GM19035 (cell line): ENCODE measurements around the gene ROPN1.

Experiments
- ATAC-seq: cut with Tn5 transposase; IDR thresholded peaks from one replicate; pipeline ENCODE4 v1.9.1; 2021; ENCODE audit not compliant: unreplicated experiment

Gene ROPN1

GRCh38 chr3:123949641-123950040 is 42.3 kb downstream of the ROPN1 start:
- no peak for ATAC-seq

DNA sequence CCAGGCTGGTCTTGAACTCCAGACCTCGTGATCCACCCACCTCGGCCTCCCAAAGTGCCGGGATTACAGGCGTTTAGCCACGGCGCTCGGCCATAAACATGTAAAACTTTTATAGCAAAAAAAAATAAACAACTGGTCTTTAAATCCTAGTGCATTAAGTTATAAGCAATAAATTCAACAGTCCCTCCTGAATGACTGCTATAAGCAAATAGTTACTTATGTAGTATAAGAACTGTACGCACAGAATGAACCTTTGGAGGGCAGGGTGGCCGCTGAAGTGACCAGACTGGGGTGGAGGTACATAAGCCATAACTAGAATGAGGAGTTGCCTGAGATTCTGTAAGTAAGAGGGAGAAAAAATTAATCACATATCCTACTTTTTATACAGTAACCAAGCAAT is 43.5 kb downstream of the ROPN1 start:
- ATAC-seq = no peak

DNA sequence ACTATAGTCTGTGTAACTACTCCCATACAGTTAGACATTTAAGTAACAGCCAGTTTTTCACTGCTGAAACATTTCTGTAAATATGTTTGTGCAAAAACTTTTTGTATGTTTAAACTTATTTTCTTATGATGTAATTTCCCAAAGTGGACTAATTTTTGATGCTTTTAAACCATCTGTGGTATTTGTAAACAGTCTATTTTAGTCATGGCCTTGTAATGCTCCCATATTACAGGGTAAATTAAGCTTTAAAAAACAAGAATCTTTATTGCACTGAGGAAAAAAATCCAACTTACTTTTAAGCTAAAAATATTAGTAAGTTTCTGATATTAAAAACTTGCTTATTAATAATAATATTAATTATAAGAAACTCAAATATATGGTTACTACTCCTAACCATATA is 44.4 kb downstream of the ROPN1 start:
- no peak for ATAC-seq

- no peak for ATAC-seq
Observed at GRCh38 chr3:123941542-123941941, 50.4 kb downstream of the ROPN1 start.

DNA sequence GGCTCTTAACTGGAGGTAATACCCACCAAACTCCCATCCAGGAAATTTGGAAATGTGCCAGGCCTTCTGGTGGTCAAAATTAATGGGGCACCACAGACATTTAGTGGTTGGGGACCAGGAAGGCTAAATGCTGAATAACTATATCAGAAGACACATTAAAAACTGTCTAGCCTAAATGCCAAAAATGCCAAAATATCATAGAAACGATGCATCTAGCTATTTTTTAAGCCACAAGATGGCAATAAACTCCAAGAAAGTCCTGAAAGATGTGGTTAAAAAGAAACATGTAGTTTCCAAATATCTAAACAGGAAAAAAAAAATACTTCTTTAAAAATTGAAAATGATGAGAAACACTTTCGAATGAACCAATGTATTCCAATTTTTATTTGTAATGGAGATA is 50.8 kb downstream of the ROPN1 start:
- ATAC-seq = no peak

DNA sequence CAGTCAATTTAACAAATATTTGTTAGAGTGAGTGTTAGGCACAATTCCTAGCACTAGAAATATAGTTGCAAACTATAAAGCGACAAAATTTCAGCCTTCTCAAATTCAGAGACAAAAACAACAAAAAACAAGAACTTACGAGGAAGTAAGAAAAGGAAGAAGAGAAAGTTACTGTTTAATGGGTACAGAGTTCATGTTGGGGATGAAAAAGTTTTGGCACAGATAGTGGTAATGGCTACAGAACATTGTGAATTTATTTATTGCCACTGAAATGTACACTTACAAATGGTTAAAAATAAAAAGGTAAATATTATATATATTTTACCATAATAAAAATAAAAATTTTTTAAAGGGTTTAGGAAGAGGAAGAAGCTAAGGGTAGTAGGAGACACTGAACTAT is 52.2 kb downstream of the ROPN1 start:
- no peak for ATAC-seq

- no peak for ATAC-seq
Observed at GRCh38 chr3:123936400-123936799, 55.5 kb downstream of the ROPN1 start.

DNA sequence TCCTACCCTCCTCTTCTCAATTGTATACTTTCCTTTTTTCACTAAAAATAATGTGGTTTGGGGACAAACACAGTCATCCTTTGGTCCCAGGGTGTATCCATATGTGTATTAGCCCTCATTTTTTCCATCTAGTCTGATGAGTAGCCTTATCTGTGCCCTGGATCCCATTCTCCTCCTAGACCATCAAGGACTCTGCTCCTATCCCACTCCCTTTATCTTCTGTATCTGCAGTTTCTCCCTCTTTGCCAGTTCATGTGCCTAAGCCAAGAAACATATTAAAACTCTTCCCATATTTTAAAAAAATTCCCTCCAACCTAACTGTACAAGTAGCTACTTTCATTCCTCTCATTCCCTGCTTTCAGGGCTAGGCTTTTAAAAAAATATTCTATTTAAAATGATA is 56.1 kb downstream of the ROPN1 start:
- no peak for ATAC-seq

DNA sequence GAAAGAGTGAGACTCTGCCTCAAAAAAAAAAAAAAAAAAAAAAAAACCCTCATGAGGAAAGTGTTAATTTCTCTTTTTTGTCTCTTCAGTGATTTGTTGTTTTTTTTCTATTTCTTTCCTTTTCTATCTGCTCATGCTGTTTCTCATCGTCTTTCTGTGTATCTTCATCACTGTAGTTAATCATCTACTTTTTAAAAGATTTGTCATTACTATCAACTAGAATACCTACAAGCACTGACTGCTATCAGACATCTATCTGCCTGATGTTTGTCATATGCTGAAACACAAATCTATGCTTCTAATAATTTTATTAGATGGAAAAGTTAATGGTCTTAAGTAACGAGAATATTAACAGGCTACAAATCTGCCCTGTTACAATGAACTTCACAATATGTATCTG is 57.7 kb downstream of the ROPN1 start:
- ATAC-seq = no peak

DNA sequence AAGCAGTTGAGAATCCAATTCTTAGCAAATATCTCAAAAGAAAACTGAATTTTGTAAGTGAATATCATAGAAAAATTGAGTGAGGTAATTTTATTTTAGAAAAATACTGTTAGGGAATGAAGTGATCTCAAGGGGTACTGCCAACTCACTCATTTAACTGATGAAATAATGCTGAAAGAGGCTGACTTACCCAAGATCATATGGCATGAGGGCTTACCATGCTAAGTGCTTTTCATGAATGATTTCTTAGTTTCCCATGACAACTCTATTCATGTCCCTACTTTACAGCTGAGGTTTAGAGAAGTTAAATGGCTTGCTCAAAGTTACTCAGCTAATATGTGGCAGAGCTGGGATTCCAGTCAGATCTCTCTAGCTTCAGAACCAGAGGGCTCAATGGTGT is 61.5 kb downstream of the ROPN1 start:
- ATAC-seq = no peak

GRCh38 chr3:123929325-123929724 is 62.6 kb downstream of the ROPN1 start:
- ATAC-seq = no peak

DNA sequence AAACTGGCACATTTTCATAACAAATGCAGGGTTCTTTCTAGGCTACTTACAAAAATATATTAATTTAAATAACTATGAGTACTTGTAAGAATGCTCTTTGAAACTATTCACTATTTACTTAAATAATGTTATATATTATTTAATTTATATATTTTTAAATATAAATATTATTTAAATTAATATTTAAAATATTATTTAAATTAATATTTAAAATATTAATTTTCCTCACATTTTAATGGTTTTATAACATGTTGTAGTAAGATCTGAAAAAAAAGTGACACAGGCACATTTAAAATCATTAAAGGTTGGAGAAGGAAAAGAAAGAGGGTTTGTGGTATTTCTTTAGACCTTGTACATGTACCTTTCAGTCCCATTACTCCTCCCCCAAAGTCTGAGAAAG is 65.5 kb downstream of the ROPN1 start:
- no peak for ATAC-seq

GRCh38 chr3:123920868-123921267 is 71.1 kb downstream of the ROPN1 start:
- no peak for ATAC-seq

GRCh38 chr3:123920383-123920782 is 71.5 kb downstream of the ROPN1 start:
- ATAC-seq = no peak

DNA sequence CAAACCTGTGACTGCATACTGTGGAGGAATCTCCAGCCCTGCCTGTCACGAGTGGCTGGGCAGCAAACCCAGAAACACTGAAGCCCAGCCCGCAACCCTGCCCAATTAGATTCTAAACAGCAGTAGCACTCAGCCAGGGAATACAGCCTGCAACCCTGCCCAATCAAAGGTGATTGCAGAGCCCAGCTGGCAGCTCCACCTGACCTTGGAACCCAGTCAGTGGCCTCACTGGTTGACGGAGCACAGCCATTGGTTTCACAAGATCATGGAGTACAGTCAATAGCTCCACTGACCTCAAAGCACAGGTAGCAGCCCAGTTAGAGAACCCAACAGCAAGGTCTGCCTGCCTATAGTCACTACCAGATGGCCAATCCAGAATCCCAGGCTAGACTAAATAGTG is 72.6 kb downstream of the ROPN1 start:
- ATAC-seq = no peak
